Stomach (tissue), 9 donors: ENCODE measurements around the gene CRTC3. TPM values are rescaled to one million over a fixed set of nuclear protein-coding genes. Genes with fewer than 3 reads are reported as not detected.

Experiments
- DNase-seq, 2 donors: peaks; one replicate each; pipeline versions ENCODE4 v3.0.0 to v3.0.0-alpha.2; 2013 to 2019
- H3K27ac ChIP-seq, 5 donors: fragments of 200-600 bp in 4 of 5; sonication (generic) in 4 of 5; one replicate each; pipeline ENCODE4 v1.5.1; 2013 to 2019; ENCODE audit warnings: mild to moderate bottlenecking in 1 of 5, moderate library complexity in 1 of 5
- H3K27me3 ChIP-seq, 3 donors: fragments of 200-600 bp; sonication (generic); one replicate each; pipeline ENCODE4 v1.5.1; 2017 to 2019; ENCODE audit warnings: mixed run types in 1 of 3
- H3K36me3 ChIP-seq, 4 donors: fragments of 200-600 bp; sonication (generic); 1 replicate in 3 of 4; 2 replicates in 1 of 4; pipeline ENCODE4 v1.5.1; 2016 to 2019
- H3K4me1 ChIP-seq, 4 donors: fragments of 200-600 bp; sonication (generic); one replicate each; pipeline ENCODE4 v1.5.1; 2016 to 2019
- H3K4me3 ChIP-seq, 4 donors: fragments of 200-600 bp; sonication (generic) in 3 of 4; one replicate each; pipeline ENCODE4 v1.5.1; 2016 to 2019; ENCODE audit warnings: mild to moderate bottlenecking in 1 of 4
- H3K9me3 ChIP-seq, 4 donors: fragments of 200-600 bp; sonication (generic); one replicate each; pipeline ENCODE4 v1.5.1; 2016 to 2019
- CTCF ChIP-seq, 7 experiments: fragments of 450-650 bp in 4 of 7; fragments of 200-600 bp in 3 of 7; sonication (generic) in 3 of 7; IDR thresholded peaks; one replicate each; pipeline ENCODE4 v1.5.1; 2016 to 2019; ENCODE audit warnings: antibody characterized with exemption in 7 of 7, control low read depth in 2 of 7, mild to moderate bottlenecking in 1 of 7
- EP300 ChIP-seq: sonication (generic); formaldehyde crosslinking; IDR thresholded peaks from one replicate; pipeline ENCODE4 v1.6.1; 2017; ENCODE audit warnings: antibody characterized with exemption
- POLR2A ChIP-seq, 4 donors: fragments of 450-650 bp; IDR thresholded peaks; one replicate each; pipeline ENCODE4 v1.6.1; 2016; ENCODE audit warnings: antibody characterized with exemption in 4 of 4, control low read depth in 2 of 4, mild to moderate bottlenecking in 1 of 4, moderate library complexity in 1 of 4
- POLR2AphosphoS5 ChIP-seq, 3 donors: sonication (generic); formaldehyde crosslinking; IDR thresholded peaks; one replicate each; pipeline ENCODE4 v1.6.1; 2016; ENCODE audit warnings: antibody characterized with exemption in 3 of 3
- WGBS, 5 donors: extraction: QIAGEN DNeasy Blood & Tissue Kit in 3 of 5; methylation state at CpG; one replicate each; pipeline versions ENCODE4 v1.1.5 to v1.1.7; 2013 to 2018; 5-methylcytosine and 5-hydroxymethylcytosine counted together
- intact Hi-C: fragments of 100-400 bp; cut with DNase I; formaldehyde crosslinking; loops from one replicate; pipeline ENCODE4 v1.15.1; 2023; ENCODE audit warnings: low total_unique reads
- polyA plus RNA-seq, 3 donors: library from polyadenylated mRNA; stranded (reverse); fragments of 200-250 nt; gene quantifications; one replicate each; pipeline ENCODE4 v1.2.3, GENCODE V29; 2013
- total RNA-seq, 5 donors: library from RNA; depleted of rRNA; stranded (reverse); fragments of >200 nt; gene quantifications; one replicate each; pipeline versions ENCODE4 v1.1.0 to v1.2.3, GENCODE V29; 2014 to 2016
- donor health status: healthy with polysubstance abuse.
- donor health status: Bipolar disorder and iron deficiency.
- donor health status: healthy.

CRTC3 gene
- total and polyA plus RNA-seq, 8 donors = 8.2 to 47.7 (median 14.5) TPM

- WGBS, 5 donors = 91 to 97% (median 95%) methylated on average over 3 of the region's 3 CpGs
- Histone ChIP-seq H3K9me3 (no peaks in the 10 kb centered on the region), H3K4me3 (no peak overlapping the region), H3K36me3 (no peaks in the 10 kb centered on the region), H3K27ac (peak overlapping the region in 4 of 5 donors; percentile 11 to 81 (median 76)), H3K4me1 (peaks cover 38 to 86% (median 66%) of the 10 kb centered on the region in 4 donors), H3K27me3 (no peaks in the 10 kb centered on the region)
- TF ChIP-seq POLR2A (IDR thresholded peaks at IDR 0.05) (no peak), CTCF (IDR thresholded peaks at IDR 0.05) (no peak)
- no peak for DNase-seq
- intact Hi-C loops = no loop called here
Measured at GRCh38 chr15:90563463-90563862, 33.7 kb downstream of the CRTC3 start.

GRCh38 chr15:90564051-90564450 lies 34.3 kb downstream of the CRTC3 start:
- no peak for TF ChIP-seq EP300
- no peak for TF ChIP-seq POLR2A (IDR thresholded peaks at IDR 0.05)
- no peak for TF ChIP-seq POLR2AphosphoS5 (IDR thresholded peaks at IDR 0.05)
- no peak for TF ChIP-seq CTCF (IDR thresholded peaks at IDR 0.05)
- Histone ChIP-seq H3K27me3 (no peaks in the 10 kb centered on the region), H3K4me1 (peaks cover 32 to 80% (median 60%) of the 10 kb centered on the region in 4 donors), H3K27ac (peak overlapping the region in 4 of 5 donors; percentile 11 to 81 (median 76)), H3K9me3 (no peaks in the 10 kb centered on the region), H3K36me3 (no peaks in the 10 kb centered on the region), H3K4me3 (no peak overlapping the region)
- WGBS, 5 donors = 31 to 63% (median 52%) methylated on average over 1 of the region's 1 CpG
- peak in 1 of 2 donors; percentile 31 for DNase-seq
- intact Hi-C loops = no loop called here

- Histone ChIP-seq H3K4me1 (peaks cover 32 to 77% (median 54%) of the 10 kb centered on the region in 4 donors), H3K36me3 (no peaks in the 10 kb centered on the region), H3K27ac (peak overlapping the region in 4 of 5 donors; percentile 11 to 81 (median 76)), H3K4me3 (no peak overlapping the region), H3K9me3 (no peaks in the 10 kb centered on the region), H3K27me3 (no peaks in the 10 kb centered on the region)
- DNase-seq = no peak
- 70 to 81% (median 71%) methylated on average over 2 of the region's 2 CpGs for WGBS, 5 donors
- no peak for TF ChIP-seq EP300
- no peak for TF ChIP-seq CTCF (IDR thresholded peaks at IDR 0.05)
- no peak for TF ChIP-seq POLR2AphosphoS5 (IDR thresholded peaks at IDR 0.05)
- no peak for TF ChIP-seq POLR2A (IDR thresholded peaks at IDR 0.05)
- intact Hi-C loops = no loop called here
Measured at GRCh38 chr15:90564590-90564989, 34.9 kb downstream of the CRTC3 start.

GRCh38 chr15:90565866-90566265 lies 36.1 kb downstream of the CRTC3 start:
- TF ChIP-seq POLR2A (IDR thresholded peaks at IDR 0.05) (no peak), EP300 (no peak), CTCF (IDR thresholded peaks at IDR 0.05) (no peak), POLR2AphosphoS5 (IDR thresholded peaks at IDR 0.05) (no peak)
- intact Hi-C loops = no loop called here
- peak overlapping the region in 1 of 5 donors; percentile 27 for H3K27ac ChIP-seq
- H3K36me3 ChIP-seq = no peaks in the 10 kb centered on the region
- peaks cover 24 to 77% (median 46%) of the 10 kb centered on the region in 4 donors for H3K4me1 ChIP-seq
- no peak for DNase-seq
- no peak overlapping the region for H3K4me3 ChIP-seq
- no peaks in the 10 kb centered on the region for H3K27me3 ChIP-seq
- H3K9me3 ChIP-seq = no peaks in the 10 kb centered on the region
